ENCODE results near the gene ZNF438. TPM values are rescaled to one million over a fixed set of nuclear protein-coding genes. Genes with fewer than 3 reads are reported as not detected.

ZNF438 gene
- total RNA-seq, 4 donors from 2014 or later: 7.7 to 11.2 (median 8.7) TPM

DNA sequence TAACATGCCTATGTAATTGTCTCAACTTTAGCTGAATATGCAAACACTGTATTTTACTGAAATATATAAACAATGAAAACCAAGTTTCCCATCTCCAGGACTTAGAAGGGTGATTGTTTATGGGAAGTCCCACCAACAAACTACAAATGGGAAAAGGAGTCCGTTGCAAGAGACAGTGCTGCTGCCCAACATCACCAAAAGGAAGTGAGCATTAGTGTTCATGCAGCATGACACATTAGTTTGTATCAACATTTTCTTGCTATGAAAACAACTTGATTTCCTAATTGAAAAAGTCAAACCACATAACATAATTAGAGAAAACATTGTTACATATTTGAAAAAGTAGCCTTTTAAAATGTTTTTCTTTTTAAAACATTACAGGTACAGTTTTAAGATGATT is 138.5 kb downstream of the ZNF438 start:
- H3K4me3 ChIP-seq (ENCODE audit: low read depth, poor library complexity, severe bottlenecking): no peak overlapping the region
- intact Hi-C loops (cut with DNase I; ENCODE audit: low total_unique reads): no loop called here
- DNase-seq (ENCODE audit: low spot score in 2 of 2): no peak
- 63 to 77% methylated on average over 1 of the region's 1 CpG for WGBS, 2 donors
- TF ChIP-seq, protein P1, sequence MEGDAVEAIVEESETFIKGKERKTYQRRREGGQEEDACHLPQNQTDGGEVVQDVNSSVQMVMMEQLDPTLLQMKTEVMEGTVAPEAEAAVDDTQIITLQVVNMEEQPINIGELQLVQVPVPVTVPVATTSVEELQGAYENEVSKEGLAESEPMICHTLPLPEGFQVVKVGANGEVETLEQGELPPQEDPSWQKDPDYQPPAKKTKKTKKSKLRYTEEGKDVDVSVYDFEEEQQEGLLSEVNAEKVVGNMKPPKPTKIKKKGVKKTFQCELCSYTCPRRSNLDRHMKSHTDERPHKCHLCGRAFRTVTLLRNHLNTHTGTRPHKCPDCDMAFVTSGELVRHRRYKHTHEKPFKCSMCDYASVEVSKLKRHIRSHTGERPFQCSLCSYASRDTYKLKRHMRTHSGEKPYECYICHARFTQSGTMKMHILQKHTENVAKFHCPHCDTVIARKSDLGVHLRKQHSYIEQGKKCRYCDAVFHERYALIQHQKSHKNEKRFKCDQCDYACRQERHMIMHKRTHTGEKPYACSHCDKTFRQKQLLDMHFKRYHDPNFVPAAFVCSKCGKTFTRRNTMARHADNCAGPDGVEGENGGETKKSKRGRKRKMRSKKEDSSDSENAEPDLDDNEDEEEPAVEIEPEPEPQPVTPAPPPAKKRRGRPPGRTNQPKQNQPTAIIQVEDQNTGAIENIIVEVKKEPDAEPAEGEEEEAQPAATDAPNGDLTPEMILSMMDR (IDR thresholded peaks at IDR 0.05): no peak
- TF ChIP-seq POLR2A (IDR thresholded peaks at IDR 0.05): no peak

- 95 to 100% methylated on average over 1 of the region's 1 CpG for WGBS, 2 donors
- no peak for TF ChIP-seq POLR2A (IDR thresholded peaks at IDR 0.05)
- TF ChIP-seq, protein P1 (IDR thresholded peaks at IDR 0.05): no peak
- intact Hi-C loops (cut with DNase I; ENCODE audit: low total_unique reads): no loop called here
- H3K4me3 ChIP-seq (ENCODE audit: low read depth, poor library complexity, severe bottlenecking): no peak overlapping the region
- no peak for DNase-seq (ENCODE audit: low spot score in 2 of 2)
These were observed 143.8 kb downstream of the ZNF438 start for GRCh38 chr10:30887839-30888238.

DNA sequence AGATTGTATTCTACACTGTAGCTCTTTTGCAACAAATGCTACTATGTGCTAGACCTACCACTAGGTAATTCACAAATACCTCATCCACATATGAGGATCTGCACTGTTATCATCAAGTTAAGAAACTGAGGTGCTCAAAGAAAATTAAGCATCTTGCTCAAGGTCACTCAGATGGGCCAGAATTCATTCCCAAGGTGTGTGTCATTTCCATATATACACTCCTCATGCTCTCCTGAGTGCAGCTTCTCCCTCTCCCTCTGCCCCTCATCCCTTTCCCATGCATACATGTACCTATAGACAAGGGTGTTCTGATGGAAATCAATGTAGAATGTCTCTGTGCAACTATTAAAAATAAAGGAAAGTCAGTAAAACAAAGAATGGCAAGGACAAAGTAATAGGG is 146.2 kb downstream of the ZNF438 start:
- intact Hi-C loops (cut with DNase I; ENCODE audit: low total_unique reads): no loop called here
- no peak for TF ChIP-seq POLR2A (IDR thresholded peaks at IDR 0.05)
- TF ChIP-seq, protein P1 (IDR thresholded peaks at IDR 0.05): no peak
- H3K4me3 ChIP-seq (ENCODE audit: low read depth, poor library complexity, severe bottlenecking): no peak overlapping the region
- DNase-seq (ENCODE audit: low spot score in 2 of 2): no peak

GRCh38 chr10:30883751-30884150 is 147.9 kb downstream of the ZNF438 start:
- H3K4me3 ChIP-seq (ENCODE audit: low read depth, poor library complexity, severe bottlenecking): no peak overlapping the region
- no peak for DNase-seq (ENCODE audit: low spot score in 2 of 2)
- TF ChIP-seq, protein P1 (IDR thresholded peaks at IDR 0.05): no peak
- TF ChIP-seq POLR2A (IDR thresholded peaks at IDR 0.05): no peak
- intact Hi-C loops (cut with DNase I; ENCODE audit: low total_unique reads): no loop called here
- 66 to 68% methylated on average over 4 of the region's 4 CpGs for WGBS, 2 donors

DNA sequence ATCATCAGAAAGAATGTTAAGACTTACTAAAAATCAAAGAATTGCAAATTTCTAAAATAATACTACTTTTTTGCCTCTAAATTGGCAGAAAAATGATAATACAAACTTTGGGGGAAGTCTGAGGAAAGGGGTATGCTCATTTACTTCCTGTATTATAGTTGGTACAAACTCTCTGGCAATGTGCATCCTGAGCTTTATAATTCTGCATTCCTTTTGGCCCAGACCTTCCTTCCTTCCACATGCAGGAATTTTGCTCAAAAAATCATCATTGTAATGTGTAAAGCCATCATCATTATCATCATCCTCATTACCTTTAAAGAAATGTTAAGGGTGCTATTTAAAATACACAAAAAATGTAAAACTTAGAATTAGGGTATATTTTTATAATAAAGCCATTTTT is 148.5 kb downstream of the ZNF438 start:
- no peak for TF ChIP-seq POLR2A (IDR thresholded peaks at IDR 0.05)
- TF ChIP-seq, protein P1 (IDR thresholded peaks at IDR 0.05): no peak
- DNase-seq (ENCODE audit: low spot score in 2 of 2): no peak
- intact Hi-C loops (cut with DNase I; ENCODE audit: low total_unique reads): no loop called here

GRCh38 chr10:30882281-30882680 is 149.4 kb downstream of the ZNF438 start:
- 0 to 47% methylated on average over 1 of the region's 1 CpG for WGBS, 2 donors
- intact Hi-C loops (cut with DNase I; ENCODE audit: low total_unique reads): no loop called here
- no peak overlapping the region for H3K4me3 ChIP-seq (ENCODE audit: low read depth, poor library complexity, severe bottlenecking)
- DNase-seq (ENCODE audit: low spot score in 2 of 2): no peak
- no peak for TF ChIP-seq POLR2A (IDR thresholded peaks at IDR 0.05)
- TF ChIP-seq, protein P1 (IDR thresholded peaks at IDR 0.05): no peak

More for the DNA sequence above, 148.5 kb downstream of the ZNF438 start:
- H3K4me3 ChIP-seq (ENCODE audit: low read depth, poor library complexity, severe bottlenecking): no peak overlapping the region

All from lower leg skin (tissue), 4 donors.